DMS53 (cell line): Measurements from ENCODE around the gene CTRB2.
A peak's percentile ranks its signal among the peaks of the same experiment; 100 is the strongest.
"Not testable (repeated sequence)": the region's sequence is repeated elsewhere in the genome, so short reads cannot be mapped to it uniquely, and the experiment has no call there.

Experiments used
- DNase-seq: peaks from one replicate; lab custom pipeline; 2025; lab: John Stamatoyannopoulos, UW

The CTRB2 gene

DNA sequence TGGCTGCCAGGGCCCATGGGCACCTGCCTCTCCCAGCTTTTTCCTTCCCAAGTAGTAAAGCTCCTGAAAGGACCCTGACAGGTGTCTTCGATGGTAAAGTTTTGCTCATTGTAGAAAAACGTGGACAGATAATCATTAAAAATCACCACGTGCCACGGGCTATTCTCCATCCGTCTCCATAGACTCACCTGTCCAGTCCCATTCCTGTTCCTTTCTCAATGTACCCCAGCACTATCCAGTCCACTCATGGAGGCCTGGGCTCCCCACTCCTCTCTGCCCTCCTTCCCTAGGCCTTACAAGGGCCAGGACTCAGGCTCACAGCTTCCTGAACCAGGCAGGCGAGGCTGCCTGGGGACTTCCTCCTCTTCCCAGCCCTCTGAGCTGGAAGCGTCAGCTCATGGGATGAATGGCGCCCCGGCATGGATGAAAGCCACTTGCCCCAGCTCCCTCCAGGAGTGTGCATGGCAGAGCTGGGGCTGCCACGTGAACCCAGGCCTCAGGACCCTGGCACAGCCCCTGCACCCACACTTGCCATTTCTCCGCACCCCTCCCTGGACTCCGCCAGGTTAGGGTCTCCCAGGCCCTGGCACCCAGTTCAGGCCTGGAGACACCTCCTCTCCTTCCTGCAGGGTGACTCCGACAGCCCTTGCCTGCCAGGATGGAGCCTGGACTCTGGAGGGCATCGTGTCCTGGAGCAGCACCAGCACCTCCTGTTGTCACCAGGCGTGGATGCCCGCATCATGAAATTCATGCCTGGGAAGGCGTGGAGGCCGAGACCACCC lies 20.6 kb upstream of the CTRB2 start:
- peak; percentile 42 for DNase-seq

DNA sequence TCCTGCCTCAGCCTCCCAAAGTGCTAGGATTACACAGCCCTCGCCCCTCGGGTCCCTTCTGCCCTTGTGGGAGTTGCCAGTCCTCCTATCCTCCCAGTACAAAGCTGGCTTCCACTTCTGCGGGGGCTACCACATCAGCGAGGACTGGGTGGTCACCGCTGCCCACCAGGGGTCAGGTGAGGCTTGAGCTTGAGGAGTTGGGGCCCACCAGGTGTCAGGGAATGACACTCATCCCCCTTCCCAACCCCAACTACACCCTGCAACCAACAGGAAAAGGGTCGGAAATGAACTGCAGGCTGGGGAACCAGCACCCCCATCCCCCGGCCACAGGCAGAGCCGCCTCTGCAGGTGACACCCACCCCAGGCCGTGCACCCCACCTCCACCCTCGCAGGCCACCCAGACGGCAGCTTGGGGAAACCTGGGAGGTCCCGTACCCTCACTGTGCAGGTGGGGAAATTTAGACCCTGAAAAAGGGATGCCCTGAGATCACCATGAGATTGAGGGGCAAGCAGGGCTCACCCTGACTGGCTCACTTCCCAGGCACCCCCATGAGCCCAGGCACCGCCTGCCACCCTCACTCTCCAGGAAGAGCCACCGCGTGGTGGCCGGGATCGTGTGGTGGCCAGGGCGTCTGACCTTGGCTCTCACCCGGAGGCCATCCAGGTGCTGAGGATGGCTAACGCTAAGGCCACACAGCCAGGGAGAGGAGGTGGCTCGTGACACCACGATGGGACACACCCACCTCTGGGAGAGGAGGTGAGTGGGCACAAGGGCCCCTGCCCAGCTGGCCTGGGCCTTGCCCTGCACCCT lies 19.8 kb upstream of the CTRB2 start:
- no peak for DNase-seq

DNA sequence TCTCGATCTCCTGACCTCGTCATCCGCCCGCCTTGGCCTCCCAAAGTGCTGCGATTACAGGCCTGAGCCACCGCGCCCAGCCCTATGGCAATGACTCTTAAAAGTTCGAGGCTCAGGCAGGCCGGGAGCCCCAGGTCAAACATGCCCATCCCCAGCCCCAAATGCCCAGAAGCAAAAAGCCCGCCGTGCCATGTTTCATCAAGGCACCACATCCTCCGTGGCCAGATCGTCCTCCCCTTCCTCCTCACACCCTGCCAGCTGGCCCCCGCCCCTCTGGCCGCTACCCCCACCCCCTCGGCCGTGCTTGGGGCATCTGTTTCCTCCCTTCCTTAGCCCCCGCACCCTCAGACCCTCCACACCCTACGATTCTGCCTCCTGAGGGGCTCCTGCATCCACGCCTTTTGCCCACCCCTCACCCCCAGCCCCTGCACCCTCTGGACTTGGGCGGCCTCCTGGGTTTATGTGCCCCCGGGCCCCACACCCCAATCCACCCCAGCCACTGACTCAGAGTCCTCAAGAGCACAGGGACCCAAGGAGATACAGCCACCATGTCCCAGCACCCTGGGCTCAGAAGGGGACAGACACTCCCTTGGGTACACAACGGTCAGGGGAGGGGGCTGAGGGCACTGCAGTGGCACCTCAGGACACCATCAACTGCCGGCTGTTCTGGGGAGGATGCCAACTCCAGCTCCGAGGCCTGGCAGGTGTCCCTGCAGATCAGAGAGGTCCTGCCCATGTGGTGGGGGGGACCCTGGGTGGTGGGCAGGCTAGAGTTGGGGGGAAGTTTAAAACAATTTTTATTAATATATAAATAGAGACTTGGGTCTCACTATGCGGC lies 18.9 kb upstream of the CTRB2 start:
- DNase-seq, result no peak

DNA sequence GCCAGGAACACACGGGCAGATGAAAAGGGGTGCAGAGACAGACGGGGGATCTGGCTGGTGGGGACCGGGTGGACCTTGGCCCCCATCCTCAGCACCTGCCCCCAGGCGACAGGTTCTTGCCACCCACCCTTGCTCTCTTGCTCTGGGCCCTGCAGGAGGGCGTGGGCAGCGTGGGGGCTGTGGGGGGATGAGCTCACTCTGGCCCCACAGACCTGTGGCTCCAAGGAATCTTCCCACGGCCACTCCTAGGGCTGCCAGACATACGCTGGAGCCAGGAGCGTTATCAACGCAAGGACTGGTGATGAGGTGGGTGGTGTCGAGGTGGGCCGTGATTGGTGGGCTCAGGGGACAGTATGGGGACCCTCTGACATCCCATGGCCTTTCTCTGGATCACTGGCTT lies 18.1 kb upstream of the CTRB2 start:
- no peak for DNase-seq

DNA sequence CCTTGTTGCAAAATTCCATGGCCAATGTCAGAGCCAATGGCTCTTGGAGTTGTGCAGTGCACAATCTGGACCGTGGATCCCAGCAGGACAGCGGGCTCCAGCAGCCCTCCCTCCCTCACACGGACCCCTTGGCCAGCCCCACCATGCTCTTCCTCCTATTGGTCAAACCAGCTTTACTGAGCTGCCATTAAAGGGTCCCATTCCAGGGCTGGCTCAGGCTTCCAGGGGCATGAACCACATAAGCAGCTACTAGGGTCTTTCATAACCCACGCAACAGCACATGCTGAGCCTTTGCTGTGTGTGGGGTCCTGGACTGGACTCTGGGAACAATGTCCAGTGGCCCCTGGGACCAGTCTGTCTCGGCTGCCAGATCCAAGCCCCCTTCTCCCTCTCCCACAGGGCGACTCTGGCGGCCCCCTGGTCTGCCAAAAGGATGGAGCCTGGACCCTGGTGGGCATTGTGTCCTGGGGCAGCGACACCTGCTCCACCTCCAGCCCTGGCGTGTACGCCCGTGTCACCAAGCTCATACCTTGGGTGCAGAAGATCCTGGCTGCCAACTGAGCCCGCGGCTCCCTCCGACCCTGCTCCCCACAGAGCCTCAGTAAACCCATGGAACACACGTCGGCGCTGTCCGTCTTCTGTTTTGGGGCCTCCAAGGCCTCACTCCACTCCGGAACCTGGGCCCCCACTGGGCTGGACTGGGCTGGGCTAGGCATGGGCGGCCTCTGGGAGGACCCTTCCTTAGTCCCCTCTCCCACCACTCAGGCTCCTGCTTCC lies 17.5 kb upstream of the CTRB2 start:
- peak; percentile 27 for DNase-seq

DNA sequence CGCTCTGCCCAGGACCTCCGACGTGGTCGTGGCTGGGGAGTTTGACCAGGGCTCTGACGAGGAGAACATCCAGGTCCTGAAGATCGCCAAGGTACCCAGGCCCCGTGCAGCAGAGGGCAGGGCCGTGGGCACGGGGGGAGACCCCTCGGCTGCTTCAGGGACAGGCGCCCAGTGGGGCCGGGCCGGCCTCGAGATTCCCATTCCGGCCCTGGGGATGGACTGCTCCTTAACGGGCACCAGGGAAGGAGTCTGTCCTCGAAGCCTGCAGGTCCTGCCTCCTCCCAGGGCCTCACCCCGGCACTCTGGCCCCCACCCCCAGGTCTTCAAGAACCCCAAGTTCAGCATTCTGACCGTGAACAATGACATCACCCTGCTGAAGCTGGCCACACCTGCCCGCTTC lies 16.2 kb upstream of the CTRB2 start:
- not testable (repeated sequence) for DNase-seq

DNA sequence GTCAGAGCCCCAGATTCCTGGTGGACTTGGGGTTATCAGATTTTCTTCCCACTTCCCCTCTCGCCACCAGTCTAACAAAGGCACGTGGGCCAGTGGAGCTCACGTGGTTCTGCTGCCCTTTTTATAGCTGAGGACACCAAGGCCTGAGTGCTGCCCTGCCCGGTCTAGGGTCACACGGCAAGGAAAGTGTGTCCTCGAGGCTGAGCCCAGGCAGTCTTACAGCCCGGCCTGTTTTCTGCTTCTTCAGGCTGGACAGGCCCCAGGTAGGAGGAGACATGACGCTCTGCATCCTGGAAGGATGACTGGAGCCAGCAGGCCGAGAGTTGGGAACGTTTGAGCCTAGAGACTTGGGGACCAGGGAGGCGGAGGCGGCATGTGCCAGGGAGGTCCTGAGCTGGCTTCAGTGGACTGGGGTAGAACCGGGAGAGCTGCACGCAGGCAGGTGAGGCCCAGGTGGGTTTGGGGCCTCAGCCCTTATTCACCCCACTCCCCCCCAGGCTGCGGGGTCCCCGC lies 15.4 kb upstream of the CTRB2 start:
- DNase-seq, result no peak

DNA sequence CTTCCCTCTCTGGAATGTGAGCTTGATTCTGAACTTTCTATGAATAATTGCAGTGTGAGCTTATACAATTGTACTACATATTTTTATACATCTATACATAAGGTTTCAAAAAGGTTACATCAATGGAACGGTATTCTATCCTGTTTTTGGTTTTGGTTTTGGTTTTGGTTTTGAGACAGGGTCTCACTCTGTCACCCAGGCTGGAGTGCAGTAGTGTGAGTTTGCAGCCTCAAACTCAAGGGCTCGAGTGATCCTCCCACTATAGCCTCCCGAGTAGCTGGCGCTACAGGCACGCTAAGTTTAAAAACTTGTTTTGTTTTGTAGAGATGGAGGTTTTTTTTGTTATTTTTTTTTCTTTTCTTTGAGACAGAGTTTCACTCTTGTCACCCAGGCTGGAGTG lies 12.9 kb upstream of the CTRB2 start:
- DNase-seq, result no peak

DNA sequence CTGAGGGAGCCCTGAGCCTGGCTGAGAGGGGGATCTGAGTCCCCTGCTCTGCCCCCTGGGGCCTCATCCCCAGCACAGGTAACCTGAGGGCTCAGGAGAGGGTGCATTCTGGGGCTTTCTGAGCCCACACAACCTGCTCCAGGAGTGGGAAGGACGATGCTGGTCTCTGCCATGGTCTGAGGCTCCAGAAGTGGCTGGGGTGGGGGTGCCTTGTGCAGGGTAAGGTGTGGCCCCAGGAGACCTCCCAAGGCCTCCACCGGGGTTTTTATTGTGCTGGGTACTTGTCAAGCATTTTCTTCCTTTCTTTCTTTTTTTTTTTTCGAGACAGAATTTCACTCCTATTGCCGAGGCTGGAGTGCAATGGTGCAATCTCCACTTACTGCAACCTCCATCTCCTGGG lies 12.1 kb upstream of the CTRB2 start:
- DNase-seq, result no peak

DNA sequence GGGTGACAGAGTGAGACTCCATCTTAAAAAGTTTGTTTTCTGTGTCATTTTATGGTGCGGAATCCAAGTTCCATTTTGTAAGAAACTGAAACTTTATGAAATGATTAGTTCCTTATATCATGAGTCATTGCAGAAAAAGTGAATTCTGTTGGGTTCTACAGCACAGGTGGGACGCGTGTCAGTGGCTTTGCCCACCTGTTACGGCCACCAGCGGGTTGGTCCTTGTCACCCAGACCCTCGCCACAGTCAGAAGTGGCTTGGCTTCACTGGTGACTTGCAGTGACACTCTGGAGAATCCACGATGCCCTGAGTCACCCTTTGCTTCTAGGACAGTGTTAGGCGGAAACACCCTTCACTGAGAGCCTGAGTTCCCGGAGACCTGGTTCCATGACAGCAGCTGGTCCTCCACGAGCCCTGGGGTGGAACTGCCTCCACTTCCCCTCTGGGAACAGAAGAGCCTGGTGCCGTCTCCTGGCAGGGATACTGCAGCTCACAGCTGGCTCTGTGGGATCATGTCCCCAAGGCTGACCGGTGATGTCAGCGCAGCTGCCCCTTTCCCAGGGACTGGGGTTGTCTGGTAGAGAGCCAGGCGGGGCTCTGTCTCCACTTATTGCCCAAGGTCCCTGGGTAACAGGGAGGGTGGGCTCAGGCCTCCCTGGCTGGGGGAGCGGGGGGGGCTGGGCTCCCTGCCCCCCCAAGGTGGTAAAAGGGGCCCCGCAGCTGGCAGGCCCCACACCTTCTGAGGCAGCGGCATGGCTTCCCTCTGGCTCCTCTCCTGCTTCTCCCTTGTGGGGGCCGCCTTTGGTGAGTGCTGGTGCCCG lies 11.5 kb upstream of the CTRB2 start, which contains the start of gene CTRB1:
TSS of gene CTRB1 (plus strand) at position 733 of the 821 bp plus-strand sequence. CDS start at position 753, 20 bp downstream.
- DNase-seq, result peak; percentile 10

DNA sequence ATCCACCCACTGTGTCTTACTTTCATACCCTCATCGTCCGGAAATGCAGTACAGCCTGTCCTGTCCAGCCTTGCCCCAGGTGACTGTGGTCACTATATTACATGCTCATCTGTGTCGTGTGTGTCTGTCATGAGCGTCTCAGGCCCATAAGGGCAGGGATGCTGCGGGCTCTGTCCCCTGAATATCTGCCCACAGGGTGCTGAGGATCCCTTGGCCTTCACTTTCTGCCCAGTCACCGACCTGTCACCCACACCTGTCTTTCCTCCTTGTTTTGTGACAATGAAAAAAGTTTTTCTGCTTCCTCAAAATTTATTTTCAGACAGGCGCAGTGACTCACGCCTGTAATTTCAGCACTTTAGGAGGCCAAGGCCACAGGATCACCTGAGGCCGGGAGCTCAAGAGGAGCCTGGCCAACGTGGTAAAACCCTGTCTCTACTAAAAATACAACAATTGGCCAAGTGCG lies 10.5 kb upstream of the CTRB2 start:
- DNase-seq, result no peak

DNA sequence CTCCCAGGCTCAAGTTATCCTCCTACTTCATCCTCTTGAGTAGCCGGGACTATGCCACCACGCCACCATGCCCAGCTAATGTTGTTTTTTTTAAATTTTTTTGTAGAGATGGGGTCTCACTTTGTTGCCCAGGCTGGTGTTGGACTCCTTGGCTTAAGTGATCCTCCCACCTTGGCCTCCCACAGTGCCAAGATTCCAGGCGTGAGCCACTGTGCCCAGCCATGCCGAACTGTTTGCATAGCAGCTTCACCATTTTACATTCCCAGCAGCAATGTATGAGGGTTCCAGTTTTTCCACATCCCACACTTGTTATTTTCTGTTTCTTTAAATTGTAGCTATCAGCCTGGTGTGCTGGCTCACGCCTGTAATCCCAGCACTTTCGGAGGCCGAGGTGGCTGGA lies 9.6 kb upstream of the CTRB2 start:
- no peak for DNase-seq

DNA sequence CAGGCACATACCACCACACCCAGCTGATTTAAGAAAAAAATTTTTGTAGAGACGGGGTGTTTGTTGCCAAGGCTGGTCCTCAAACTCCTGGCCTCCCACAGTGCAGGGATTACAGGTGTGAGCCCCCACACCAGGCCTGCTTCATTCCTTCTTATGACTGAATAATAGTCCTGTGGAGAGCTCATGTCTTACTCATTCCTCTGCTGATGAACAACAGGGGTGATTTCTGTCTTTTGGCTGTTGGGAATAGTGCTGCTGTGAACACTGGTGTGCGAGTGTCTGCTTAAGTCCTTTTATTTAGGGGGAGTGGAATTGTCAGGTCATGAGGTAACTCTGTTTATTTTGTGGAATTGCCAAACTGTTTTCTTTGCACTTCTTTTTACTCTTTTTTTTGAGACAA lies 9.2 kb upstream of the CTRB2 start:
- DNase-seq, result no peak

DNA sequence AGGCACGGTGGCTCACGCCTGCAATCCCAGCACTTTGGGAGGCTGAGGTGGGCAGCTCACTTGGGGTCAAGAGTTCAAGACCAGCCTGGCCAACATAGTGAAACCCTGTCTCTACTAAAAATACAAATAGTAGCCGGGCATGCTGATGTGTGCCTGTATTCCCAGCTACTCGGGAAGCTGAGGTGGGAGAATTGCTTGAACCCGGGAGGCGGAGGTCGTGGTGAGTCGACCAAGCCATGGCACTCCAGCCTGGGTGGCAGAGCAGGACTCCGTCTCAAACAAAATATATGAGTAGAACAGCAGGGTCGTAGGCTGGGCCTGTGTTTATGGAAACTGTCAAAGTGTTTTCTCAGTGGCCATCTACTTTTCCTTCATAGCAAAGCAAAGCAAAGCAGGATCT lies 4.3 kb upstream of the CTRB2 start:
- DNase-seq, result not testable (repeated sequence)

DNA sequence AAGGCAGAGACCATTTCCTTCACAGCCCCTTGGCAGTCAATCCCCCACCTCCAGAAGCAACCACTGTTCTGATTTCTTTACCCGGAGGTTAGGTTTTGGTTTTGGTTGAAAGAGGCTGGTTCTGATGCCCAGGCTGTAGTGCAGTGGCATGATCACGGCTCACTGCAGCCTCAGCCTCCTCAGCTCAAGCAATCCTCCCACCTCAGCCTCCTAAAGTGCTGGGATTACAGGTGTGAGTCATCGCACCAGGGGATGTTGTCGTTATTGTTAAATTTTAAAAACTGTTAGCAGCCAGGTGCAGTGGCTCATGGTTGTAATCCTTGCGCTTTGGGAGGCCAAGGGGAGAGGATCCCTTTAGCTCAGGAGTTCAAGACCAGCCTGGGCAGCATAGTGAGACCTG lies 3.0 kb upstream of the CTRB2 start:
- DNase-seq, result no peak

DNA sequence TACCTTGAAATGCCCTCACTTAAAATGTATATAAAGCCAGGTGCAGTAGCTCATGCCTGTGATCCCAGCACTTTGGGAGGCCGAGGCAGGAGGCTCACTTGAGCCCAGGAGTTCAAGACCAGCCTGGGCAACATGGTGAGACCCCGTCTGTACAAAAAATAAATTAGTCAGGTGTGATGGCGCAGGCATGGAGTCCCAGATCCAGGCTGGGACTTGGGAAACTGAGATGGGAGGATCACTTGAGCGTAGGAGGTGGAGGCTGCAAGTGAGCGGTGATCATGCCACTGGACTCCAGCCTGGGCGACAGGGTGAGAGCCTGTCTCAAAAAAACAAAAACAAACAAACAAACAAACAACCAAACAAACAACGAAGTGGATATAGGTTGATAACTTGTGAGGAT lies 2.6 kb upstream of the CTRB2 start:
- not testable (repeated sequence) for DNase-seq

DNA sequence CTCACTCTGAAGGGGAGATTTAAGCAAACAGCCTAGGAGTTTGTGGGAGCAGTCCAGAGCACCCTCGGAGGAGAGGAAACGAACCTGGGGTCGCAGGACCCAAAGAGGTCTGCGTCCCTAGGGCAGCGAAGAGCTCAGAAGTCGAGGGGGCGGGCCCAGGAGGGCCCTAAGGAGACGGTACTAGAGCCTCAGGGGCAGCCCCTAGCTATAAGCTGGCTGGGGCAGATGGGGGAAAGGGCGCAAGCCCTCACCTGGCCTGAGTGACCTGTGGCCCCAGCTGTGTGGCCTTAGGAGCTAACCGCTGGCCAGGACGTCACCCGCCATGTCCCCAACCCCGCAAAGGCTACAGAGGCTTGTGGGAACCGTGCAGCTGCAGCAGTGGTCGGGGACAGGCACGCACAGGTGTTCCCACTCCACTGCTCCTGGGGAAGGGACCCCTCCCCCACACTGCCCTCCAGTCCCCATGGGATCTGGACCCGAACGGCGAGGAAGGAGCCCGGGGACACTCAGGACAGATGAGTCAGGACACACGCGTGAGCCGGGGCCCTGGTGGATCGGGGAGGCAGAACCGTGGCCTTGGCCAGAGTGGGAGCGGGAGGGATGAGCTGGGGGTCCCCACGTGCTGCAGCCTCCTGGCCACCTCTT lies 2.0 kb upstream of the CTRB2 start:
- DNase-seq, result no peak

DNA sequence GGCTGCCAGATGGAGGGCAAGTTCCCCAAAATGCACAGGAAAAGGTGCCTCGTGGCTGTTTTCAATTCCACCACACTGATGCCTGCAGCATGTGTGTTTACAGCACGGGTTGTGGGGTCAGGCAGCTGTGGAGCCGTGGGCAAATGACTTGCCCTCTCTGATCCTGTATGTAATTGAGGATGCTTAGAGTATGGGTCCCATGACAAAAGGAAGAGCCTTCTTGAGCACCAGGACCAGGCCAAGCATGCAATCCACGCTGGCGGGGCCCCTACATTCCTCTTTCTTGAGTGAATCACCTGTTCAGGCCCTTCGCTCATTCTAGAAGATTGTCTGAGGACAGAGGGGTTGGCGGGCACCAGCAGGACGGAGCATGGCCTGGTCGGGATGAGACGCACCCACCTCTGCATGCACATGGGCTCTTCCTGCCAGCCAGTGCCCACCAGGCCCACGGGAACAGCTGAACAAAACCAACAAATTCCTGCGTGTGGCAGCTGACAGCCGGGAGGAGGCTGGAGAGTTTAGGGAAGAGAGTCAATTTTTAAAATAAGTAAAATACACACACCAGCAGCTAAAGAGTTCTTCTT lies 1.4 kb upstream of the CTRB2 start:
- DNase-seq, result no peak

DNA sequence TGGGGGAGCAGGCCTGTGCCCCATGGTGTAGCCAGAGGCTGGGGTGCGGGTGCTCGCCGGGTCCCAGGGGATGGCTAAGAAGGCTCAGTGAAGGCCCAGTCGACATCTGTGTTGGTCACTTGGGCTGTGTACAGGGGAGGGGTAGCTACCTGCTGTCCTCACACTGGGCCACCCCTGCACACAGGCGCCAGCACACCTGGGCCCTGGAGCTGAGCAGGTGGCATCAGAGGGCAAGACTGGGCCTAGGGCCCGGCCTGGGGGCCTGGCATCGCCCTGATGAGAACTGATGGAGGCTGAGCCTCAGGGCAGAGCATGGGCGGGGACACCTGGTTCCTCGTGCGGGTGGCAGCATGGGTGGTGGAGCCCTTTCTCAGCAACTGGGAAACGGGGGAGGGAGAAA lies 870 bp upstream of the CTRB2 start:
- DNase-seq, result no peak
